DMS153 treated with DMSO at 0.1 percent for 48 hours (cell line): ENCODE results near the gene FNDC3B.
"Not testable (repeated sequence)": the region's sequence is repeated elsewhere in the genome, so short reads cannot be mapped to it uniquely, and the experiment has no call there.

Experiments
- DNase-seq: peaks from one replicate; lab custom pipeline; 2025; ENCODE audit not compliant: unreplicated experiment; lab: John Stamatoyannopoulos, UW

FNDC3B gene

DNA sequence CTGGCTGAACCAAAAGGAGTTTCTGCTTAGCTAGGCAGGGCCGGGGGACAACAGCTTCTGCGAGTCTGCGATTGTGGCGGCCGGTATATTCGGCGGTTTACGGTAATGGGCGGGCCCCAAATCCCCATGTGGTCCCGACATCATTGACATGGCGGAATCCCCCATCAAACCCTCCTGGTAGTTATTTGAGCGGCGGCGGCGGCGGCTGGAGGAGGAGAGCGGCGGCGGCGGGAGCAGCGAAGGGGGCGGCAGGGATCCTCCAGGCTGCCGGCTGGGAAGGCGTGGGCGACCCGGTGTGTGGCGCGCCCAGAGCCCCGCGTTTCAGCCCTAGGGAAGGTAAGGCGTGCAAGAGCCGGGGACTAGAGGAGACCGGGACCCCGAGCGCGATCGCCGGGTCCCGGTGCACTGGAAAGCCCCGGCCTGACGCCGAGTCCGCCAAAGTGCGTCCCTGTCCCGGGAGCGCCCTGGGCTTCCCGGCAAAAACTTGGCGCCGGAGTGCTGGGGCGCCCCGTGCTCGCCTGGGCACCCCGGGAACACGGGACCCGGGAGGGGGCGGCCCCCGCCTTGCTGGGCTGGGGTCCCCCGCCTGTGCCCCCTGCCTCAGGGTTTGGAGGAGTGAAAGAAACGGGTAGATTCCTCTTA lies at the start of gene FNDC3B:
Gene FNDC3B, plus strand, starts transcription at position 143 of the 642 bp plus-strand sequence. CDS start 72,902 bp downstream, outside the sequence.
- DNase-seq = peak; percentile 92

DNA sequence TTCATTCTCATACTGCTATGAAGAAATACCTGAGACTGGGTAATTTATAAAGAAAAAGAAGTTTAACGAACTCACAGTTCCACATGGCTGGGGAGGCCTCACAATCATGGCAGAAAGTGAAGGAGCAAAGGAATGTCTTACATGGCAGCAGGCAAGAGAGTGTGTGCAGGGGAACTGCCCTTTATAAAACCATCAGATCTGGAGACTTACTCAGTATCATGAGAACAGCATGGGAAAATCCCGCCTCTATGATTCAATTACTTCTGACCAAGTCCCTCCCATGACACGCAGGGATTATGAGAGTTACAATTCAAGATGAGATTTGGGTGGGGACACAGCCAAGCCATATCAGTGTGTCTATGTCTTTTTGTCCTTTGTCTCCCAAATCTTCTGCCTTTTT lies 49.1 kb upstream of the FNDC3B start:
- DNase-seq = not testable (repeated sequence)

DNA sequence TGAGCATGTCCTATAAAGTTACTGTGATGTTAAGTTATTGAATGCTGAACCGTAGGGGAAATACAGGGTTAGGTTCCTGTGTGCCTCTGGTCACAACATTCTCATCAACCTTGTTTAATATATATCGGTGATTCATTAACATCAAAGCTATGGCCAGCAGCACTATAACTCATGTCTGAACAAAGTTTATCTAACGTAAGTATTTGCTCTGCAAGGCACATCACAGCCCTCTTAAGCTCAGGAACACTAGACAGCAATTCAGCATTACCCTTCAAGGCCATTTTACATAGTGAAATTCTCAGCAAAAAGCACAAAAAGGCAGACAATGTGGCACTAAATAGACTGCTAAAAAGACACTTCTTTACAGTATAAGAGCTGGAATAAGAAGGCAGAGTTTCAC lies 48.2 kb upstream of the FNDC3B start:
- DNase-seq = no peak

DNA sequence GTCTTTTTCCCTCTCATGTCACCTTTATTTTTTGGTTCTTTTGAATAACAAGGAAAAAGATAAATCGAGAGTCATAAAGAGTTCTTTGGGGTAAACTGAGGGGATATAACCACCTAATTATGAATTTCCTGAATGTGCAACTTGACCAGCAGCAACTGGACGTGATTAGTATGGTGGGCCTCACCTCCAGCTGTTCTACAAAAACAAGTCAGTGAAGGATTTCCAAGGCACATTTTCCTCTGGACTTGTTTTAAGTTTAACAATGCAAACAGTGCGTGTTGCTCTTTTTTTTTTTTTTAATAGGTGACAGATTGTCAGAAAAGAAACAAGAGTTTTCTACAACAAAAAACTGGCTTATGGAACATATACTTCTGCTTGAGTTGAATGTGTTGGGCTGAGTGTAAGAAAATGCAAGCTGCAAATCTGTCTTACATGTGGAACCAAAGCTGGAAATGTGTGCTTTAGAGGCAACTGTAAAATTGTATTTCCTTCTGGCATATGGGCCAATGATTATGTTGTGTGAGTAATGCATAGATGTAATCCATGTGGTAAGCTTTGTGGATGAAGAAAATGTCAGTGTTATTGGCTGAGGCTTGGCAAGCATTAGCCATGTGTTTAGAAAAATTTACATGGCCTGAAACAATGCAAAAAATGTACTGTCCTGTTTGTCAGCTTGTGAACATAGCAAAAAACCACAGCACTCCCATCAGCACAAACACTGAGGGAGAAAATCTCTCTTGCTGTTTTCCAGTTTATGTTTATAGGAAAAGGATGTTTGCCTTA lies 44.5 kb upstream of the FNDC3B start:
- DNase-seq = no peak

DNA sequence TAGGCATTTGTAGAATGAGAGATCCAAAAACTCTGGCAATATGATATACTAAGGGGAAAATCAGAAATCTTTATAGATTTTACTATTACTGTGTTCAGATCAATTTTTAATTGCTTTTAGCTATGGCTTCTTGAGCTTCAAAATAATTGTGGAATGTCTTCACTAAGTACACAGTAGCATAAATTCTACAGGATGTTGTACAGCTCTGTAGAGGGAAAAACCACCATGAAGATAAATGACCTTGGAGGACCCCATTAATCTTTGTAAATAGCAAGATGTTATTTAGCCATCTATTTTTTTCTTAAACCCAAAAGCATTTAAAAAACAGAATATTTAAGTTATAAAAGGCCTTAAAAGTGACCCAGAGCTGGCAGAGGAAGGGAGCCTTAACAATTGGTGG lies 43.9 kb upstream of the FNDC3B start:
- no peak for DNase-seq

DNA sequence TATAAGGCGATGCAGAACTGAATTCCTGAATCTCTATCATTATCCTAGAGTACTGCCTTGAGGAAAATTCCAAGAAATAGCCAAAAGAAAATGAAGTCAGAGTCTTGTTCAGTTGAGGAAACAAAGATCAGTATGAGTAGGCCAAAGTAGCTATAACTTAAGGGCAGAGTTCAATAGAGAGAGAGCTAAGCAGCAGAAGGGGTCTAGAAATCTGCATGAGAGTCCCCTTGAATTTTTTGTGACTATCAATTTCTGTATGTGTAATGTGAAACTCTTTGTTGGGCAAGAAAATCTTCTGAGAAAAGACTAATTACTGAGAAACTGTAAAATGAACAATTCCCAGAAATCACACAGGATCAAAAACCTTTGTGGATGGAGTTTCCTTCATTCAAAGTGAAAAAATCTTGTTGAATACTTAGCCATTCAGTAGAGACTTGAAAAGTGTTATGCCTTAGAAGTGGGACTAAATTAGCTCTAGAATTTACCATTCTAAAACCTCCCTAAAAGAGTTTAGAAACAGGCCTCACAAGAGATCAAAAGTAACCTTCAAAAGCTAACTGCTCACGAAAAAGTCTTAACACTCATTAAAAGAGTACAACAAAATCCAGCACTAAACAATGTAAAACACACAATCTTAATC lies 43.1 kb upstream of the FNDC3B start:
- no peak for DNase-seq

GRCh38 chr3:171998731-171999130 lies 40.6 kb upstream of the FNDC3B start:
- DNase-seq = not testable (repeated sequence)

DNA sequence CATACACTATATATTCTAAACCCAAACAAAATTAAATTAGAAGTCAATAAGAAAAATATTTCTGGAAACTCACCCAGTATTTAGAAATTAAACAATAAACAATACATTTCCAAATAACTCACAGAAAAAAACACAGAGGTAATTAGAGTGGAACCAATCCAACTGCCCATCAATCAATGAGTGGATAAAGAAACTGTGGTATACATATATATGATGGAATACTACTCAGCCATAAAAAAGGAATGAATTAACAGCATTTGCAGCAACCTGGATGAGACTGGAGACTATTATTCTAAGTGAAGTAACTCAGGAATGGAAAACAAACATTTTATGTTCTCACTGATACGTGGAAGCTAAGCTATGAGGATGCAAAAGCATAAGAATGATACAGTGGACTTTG lies 37.8 kb upstream of the FNDC3B start:
- not testable (repeated sequence) for DNase-seq

GRCh38 chr3:172002512-172003078 lies 36.8 kb upstream of the FNDC3B start:
- DNase-seq = no peak

- DNase-seq = no peak
Measured at GRCh38 chr3:172003146-172003545, 36.2 kb upstream of the FNDC3B start.

DNA sequence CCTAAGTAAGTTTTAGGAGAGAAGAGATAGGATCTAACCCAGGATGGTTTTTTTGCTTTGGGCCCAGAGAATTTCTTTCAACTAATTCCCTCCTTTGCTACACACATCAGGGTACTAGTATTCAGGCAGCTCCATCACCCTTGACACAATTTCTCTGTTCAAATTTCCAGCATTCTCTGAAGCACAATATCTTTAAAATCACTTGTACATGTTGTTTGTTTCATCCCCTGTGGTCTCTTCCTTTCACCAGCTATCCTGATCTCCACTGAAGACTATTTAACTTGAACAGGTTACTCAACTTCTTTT lies 32.4 kb upstream of the FNDC3B start:
- no peak for DNase-seq

DNA sequence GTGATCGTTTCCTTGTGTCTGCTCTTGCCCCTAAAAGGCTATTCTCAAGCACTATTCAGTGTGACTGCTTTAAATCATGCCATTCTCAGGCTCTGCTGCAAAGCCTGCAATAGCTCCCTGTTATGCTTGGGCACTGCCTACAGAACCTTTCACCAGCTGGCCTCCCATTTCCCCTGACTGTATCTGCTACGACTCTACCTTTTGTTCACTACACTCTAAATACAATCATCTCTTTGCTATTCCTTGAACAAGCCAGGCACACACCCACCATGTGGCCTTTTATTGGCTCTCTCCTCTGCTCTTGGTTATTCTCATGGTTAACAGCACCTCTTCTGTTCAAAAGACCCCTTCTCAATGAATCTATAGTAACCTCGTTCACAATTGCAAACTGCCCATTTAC lies 29.6 kb upstream of the FNDC3B start:
- DNase-seq = peak; percentile 35

- no peak for DNase-seq
Measured at GRCh38 chr3:172012775-172013174, 26.6 kb upstream of the FNDC3B start.

DNA sequence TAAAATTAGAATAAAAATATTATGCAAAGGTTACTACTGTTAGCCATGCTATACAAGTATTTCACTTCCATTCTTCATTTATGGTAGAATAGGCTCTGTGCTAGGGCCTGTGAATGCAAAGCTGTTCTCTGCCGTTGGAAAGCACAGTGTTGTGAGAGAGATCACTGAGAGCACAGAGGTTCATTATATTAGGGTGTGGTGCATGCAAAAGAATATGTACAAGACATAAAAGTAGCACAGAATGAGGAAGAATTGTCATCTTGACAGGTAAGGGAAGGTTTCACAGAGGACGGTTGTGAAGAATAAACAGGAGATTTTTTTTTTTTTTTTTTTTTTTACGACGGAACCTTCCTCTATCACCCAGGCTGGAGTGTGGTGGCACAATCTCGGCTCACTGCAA lies 25.2 kb upstream of the FNDC3B start:
- DNase-seq = no peak

DNA sequence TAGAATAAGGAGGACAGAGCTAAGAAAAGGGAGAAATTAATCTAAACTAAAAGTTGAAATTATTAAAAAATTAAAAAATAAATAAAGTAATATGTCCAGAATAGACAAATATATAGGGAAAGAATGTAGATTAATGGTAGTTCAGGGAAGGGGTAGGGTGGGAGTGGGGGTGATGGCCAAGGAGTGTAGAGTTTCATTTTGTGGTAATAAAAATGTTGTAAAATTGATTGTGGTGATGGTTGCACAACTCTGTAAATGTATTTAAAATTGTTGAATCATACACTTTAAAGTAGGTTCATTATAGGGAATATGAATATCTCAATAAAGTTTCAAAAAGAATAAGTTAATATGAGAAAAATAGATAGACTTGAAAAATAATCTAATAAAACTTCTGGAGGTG lies 21.0 kb upstream of the FNDC3B start:
- DNase-seq = no peak

- DNase-seq = no peak
Measured at GRCh38 chr3:172020763-172021162, 18.6 kb upstream of the FNDC3B start.

DNA sequence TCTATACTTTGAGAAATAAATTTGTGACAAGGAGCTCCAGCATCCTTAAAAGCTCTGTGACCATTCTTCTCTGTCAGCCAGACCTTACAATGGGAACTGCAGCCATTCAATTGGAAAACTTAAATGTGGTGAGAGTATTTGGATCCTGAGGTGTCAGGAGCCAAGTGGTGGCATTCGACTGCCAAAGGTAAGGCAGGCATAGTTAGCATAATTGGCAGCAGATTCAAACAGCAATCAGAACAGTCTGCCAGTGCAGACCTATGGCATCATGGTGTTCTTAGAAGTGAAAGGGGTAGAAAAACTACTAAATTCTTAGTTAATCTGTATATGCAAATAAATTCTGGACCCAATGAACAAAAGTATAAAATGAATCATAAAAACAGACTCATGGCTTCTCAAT lies 18.2 kb upstream of the FNDC3B start:
- no peak for DNase-seq

DNA sequence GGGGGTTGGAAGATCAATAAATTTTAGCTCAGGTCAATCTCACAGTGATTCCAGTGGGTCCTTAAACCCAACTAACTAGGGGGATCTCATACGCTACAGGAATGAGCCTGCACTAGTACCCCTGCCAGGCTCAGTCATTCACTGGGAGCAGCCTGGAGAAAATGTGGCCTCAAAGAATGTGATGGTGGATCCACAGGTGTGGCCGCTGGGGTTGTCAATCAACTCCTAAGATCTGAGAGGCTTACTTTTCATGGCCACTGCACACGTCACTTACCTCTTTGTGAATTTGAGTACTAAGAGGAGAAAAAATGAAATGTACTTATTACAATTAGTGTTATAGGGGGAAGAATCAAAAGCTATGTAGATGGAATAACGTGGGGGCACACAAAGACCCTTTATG lies 17.5 kb upstream of the FNDC3B start:
- DNase-seq = no peak

GRCh38 chr3:172023915-172024314 lies 15.5 kb upstream of the FNDC3B start:
- no peak for DNase-seq

DNA sequence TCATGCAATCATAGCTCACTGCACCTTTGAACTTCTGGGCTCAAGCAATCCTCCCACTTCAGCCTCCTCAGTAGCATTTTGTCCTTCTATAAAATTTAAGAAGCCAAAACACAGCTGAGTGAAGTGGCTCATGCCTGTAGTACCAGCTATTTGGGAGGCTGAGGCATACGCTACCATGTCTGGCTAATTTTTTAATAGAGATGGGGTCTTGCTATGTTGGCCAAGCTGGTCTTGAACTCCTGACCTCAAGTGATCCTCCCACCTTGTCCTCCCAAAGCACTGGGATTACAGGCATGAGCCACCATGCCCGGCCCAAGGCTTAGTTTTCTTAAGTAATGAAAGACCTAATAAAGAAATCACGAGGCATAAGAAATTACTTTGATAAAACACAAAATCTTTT lies 14.7 kb upstream of the FNDC3B start:
- DNase-seq = no peak

GRCh38 chr3:172029425-172030098 lies 9.8 kb upstream of the FNDC3B start:
- no peak for DNase-seq
